ENCODE results near the gene SPAG4.

The SPAG4 gene

GRCh38 chr20:35665949-35666288 is 50.3 kb downstream of the SPAG4 start:
- H3K4me3 ChIP-seq (ENCODE audit: low read depth, low read length): no peak overlapping the region
- no peak for DNase-seq (ENCODE audit: low read depth)
- TF ChIP-seq CTCF (IDR thresholded peaks at IDR 0.05; ENCODE audit: low read depth, low read length, missing control alignments): no peak
- in situ Hi-C loops (cut with HindIII; ENCODE audit: low sequenced_read_pairs): no loop called here

- in situ Hi-C loops (cut with HindIII; ENCODE audit: low sequenced_read_pairs): no loop called here
- TF ChIP-seq CTCF (IDR thresholded peaks at IDR 0.05; ENCODE audit: low read depth, low read length, missing control alignments): no peak
- H3K4me3 ChIP-seq (ENCODE audit: low read depth, low read length): no peak overlapping the region
- no peak for DNase-seq (ENCODE audit: low read depth)
Measured at GRCh38 chr20:35669221-35669620, 53.6 kb downstream of the SPAG4 start.

DNA sequence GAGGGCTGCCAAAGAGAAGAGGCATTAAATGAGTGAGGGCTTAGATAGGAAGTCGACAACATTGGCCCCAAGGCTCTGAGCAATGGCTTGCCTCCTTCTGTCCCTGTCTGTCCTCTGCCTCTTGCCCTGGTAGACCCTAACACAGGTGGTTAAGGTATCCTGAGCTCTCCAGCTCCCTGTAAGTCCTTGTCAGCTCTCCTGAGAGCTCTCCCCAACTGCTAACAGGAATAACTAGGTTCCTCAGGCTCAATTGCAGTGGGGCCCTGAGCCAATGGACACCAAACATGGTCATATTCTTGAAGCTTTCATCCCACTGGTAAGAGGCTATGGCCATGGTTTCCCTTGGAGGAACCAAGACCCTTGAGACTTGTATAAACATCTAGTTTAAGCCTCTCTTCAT is 54.1 kb downstream of the SPAG4 start:
- in situ Hi-C loops (cut with HindIII; ENCODE audit: low sequenced_read_pairs): no loop called here
- no peak for TF ChIP-seq CTCF (IDR thresholded peaks at IDR 0.05; ENCODE audit: low read depth, low read length, missing control alignments)
- DNase-seq (ENCODE audit: low read depth): no peak

More for the DNA sequence above, 54.1 kb downstream of the SPAG4 start:
- H3K4me3 ChIP-seq (ENCODE audit: low read depth, low read length): no peak overlapping the region
